DND-41 (cell line): ENCODE results near the gene FHIT.

Experiments used
- EZH2 ChIP-seq: IDR thresholded peaks from 3 replicates; pipeline ENCODE4 v1.6.1; 2012; ENCODE audit warnings: borderline replicate concordance, low read depth, mild to moderate bottlenecking, moderate library complexity, low read length, inconsistent platforms; ENCODE audit not compliant: severe bottlenecking
- TF ChIP-seq, protein P1 (sequence below): IDR thresholded peaks from 2 replicates; pipeline ENCODE4 v1.5.1; 2012; ENCODE audit warnings: borderline replicate concordance, low read length, moderate library complexity, mild to moderate bottlenecking; ENCODE audit not compliant: poor library complexity, severe bottlenecking; ENCODE audit errors: extremely low read depth

DNA sequence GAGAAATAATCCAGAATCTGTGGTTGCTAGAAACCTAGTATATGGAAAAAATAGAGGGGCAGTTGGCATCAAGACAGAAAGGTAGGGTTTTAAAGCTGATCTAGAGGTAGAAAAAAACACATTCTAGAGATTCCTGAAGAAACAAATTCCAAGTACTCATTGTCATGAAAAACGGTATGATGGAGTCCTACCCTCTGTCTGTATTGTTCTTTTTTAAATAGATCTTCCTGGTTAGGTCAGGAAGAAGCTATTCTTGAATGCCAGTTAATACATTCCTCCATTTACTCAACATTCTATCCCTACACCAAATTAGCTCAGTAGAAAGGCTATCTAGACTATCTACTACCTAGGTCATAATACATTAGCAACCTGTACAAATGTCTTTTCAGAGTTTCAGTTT, 364.7 kb downstream of the FHIT start:
- TF ChIP-seq EZH2, result no peak
- TF ChIP-seq, protein P1, sequence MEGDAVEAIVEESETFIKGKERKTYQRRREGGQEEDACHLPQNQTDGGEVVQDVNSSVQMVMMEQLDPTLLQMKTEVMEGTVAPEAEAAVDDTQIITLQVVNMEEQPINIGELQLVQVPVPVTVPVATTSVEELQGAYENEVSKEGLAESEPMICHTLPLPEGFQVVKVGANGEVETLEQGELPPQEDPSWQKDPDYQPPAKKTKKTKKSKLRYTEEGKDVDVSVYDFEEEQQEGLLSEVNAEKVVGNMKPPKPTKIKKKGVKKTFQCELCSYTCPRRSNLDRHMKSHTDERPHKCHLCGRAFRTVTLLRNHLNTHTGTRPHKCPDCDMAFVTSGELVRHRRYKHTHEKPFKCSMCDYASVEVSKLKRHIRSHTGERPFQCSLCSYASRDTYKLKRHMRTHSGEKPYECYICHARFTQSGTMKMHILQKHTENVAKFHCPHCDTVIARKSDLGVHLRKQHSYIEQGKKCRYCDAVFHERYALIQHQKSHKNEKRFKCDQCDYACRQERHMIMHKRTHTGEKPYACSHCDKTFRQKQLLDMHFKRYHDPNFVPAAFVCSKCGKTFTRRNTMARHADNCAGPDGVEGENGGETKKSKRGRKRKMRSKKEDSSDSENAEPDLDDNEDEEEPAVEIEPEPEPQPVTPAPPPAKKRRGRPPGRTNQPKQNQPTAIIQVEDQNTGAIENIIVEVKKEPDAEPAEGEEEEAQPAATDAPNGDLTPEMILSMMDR, result no peak
